ENCODE measurements around the gene TMEFF2.

- TF ChIP-seq ZNF2 (tag by site-specific recombination; IDR thresholded peaks at IDR 0.05) (no peak), ZNF394 (tag by site-specific recombination; IDR thresholded peaks at IDR 0.05; ENCODE audit: borderline replicate concordance) (no peak), ZNF530 (tag by site-specific recombination; IDR thresholded peaks at IDR 0.05; ENCODE audit: low read depth) (no peak), GLIS1 (tag by site-specific recombination; IDR thresholded peaks at IDR 0.05) (no peak)
These were observed 276.6 kb downstream of the TMEFF2 start for GRCh38 chr2:191917967-191918651.

Measured in HEK293 (cell line).